Endometrium (tissue), 2 donors: ENCODE measurements around the gene NSF.
"Not testable (repeated sequence)": the region's sequence is repeated elsewhere in the genome, so short reads cannot be mapped to it uniquely, and the experiment has no call there.

ENCODE experiments used
- FAIRE-seq: peaks from 2 replicates; lab custom pipeline; 2012; peaks lifted over from hg19 to GRCh38; lab: Jason Lieb, UNC
- donor health status: control.
- donor health status: control.

NSF gene

DNA sequence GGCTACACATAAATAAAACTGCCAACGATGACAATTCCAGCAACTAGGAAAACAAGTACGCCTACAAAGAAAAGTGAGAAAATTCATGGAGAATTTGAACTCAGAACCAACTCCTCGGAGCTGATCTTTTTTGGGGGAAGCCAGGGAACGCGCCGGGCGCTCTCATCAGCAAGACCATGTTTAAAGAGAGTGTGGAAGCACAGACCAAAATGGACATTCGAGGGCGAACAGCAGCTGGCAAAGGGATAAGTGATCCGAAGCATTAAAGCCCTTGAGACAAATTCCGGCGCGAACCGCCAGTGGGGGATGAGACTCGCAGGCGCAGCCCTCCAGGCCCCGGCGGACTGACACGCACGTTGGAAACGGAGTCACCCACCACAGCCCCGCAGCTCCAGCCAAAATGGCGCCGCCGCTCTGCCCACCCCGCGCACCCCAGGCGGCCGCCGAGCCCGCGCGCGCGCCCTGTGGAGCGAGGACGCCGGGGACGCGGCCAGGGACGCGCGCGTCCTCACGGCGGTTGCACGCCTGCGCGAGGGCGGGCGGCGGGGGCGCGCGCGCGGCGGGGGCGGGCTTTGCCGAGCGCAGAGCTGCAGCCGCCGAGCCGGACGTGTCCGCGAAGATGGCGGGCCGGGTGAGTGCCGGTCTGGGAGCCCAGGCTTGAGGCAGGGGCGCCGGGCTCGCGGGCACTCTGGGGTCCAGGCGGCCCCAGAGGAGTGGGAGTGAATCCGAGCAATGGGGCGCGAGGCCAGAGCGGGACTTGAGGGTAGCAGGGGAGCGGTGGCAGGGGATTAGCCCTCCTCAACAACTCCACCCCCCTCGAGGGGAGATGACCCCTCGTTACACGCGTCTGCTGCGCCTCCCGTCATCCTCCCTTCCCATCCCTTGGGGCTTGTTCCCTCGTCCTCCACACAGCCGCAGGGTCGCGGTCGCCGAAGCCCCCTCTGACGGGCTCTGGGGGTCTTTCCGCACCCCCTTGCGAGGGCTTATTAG lies at the start of gene NSF:
NSF (plus strand) TSS at position 513 of the 990 bp plus-strand sequence; CDS start at position 620, 107 bp downstream.
- not testable (repeated sequence) for FAIRE-seq

DNA sequence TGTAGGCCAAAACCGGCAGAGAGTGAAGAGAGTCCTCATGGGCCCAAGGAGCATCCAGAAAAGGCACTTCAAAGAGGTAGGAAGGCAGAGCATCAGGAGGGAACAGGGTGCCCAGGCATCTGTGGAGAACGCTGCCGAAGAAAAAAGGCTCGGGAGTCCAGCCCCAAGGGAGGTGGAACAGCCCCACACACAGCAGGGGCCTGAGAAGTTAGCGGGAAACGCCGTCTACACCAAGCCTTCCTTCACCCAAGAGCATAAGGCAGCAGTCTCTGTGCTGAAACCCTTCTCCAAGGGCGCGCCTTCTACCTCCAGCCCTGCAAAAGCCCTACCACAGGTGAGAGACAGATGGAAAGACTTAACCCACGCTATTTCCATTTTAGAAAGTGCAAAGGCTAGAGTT lies 41.9 kb upstream of the NSF start:
- not testable (repeated sequence) for FAIRE-seq

DNA sequence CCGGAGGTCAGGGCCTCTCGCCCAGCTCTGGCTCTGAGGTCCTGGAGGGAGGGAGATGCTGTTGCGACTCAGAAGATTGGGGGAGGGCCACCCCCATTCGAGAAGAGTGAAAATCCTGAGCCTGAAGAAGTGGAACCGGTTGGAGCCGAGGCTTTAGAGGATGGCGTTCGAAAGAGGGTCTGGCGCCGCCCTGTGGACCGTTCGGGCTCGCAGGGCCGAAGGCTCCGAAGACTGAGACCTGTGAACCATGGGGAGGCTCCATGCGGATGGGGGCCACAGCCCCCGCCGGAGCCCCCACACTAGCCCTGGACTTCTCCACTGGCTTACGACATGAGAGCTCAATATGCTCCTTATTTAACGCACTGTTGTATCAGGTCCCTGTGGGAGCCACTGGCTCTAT lies 31.3 kb upstream of the NSF start:
- not testable (repeated sequence) for FAIRE-seq

DNA sequence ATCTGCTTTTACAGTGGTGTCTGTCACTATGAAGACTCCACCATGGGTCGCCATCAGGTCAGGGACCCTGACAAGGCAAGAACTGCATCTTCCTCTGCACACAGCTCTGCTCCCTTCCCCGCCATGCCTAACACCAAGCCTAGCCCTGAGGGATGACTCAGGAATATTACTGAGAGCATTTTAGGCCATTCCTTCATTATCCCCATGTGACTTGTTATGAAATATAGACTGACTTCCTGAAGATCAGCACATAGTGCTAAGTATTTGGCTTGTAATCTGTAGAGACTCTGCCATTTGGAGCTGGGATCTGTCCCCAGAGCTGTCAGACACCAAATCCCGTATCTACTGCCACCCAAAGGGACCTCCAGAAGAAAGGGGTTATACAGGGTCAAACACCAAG lies 30.4 kb upstream of the NSF start:
- not testable (repeated sequence) for FAIRE-seq

DNA sequence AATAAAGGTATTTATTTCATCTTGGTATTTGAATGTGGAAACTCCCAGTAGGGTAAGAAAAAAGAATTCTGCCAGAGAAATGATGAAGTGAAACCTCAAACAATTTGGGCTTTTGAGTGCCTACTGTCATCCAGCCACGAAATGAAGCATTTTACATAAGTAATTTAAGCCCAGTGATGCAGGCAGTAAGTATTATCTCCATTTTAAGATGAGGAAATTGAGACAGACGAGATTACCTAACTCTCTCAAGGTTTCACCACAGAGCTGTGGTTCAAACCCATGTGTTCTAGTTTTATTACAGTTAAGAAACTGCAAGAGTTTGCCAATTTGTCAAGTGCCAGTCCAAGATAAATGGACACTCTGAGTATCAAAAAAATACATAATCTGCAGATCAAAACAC lies 24.2 kb upstream of the NSF start:
- FAIRE-seq: not testable (repeated sequence)

DNA sequence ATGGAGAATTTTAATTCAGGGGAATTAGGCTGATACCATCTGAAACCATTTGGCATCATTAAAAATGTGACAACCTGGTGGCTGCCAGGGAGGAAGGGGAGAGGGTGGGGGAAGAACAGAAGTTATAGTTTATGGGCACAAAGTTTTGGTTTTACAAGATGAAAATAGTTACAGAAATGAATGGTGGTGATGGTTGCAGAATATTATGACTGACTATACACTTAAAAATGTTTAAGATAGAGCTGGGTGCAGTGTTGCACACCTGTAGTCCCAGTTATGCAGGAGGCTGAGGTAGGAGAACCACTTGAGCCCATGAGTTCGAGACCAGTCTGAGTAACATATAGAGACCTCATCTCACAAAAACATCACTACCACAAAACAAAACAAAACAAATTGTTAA lies 23.5 kb upstream of the NSF start:
- not testable (repeated sequence) for FAIRE-seq

DNA sequence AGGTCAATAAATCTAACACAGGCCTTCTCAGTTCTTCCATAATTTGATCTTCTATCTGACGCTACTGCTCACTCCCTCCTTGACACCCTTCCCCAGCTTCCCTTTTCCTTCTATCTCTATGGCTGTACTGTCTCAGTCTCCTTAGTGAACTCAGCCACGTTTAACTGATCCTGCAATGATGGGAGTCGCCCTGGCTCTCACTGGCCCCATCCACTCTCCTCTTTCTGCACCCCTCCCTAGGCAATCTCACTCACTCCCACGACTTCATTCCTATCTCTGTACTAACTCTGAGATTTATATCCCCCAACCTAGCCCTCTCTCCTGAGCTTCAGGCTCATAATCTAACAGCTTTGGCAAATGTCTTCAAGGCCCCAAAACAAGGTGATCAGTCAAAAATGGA lies 18.7 kb upstream of the NSF start:
- not testable (repeated sequence) for FAIRE-seq

DNA sequence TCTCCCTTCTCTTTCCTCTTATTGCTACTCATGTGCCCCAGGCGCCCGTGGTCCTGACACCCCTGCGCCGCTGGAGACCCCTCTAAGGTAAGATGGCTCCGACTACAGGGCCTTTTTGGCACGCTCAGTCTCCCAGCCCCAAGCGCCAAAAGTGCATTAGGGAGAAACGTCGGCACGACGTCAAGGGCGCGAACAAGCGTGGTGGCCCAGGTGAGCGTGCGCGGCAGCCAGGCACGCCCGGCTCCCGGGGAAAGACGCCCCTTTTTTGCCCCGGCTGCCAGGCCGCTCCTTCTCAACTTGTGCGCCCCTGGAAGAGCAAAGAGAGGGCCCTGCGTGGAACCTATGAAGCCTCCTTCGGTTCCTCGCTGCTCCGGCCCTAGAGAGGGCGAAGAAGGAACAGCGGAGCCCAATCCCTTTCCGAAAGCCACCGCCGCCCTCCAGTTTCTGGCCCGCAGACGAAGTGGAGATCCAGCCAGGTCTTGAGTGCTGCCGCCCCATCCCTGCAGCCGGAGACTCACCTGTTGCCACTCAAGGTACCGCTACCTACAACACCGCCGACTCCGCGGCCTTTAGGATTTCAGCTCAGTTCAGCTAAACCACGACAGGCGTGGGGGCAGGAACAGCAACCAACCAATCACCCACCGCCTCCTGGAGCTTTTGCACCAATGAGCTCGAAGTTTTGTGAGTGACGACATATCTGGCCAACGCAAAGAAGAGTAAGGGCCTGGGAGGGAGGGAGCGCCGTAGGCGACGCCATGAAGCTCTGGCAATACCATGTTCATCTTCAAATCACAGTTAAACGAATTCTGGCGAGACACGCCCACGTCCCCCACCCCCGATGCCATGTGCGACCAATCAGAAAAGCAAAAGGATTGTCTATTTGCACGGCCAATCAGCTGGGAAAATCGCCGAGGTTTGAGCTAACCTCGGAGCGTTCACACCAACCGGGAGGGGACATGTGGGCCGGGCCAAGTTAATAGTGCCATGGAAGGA lies 11.1 kb upstream of the NSF start, which contains the start of gene ARL17A:
ARL17A (minus strand) TSS at position 609 of the 993 bp plus-strand sequence. CDS start 3,369 bp downstream, outside the sequence.
- peak; percentile 100 for FAIRE-seq

DNA sequence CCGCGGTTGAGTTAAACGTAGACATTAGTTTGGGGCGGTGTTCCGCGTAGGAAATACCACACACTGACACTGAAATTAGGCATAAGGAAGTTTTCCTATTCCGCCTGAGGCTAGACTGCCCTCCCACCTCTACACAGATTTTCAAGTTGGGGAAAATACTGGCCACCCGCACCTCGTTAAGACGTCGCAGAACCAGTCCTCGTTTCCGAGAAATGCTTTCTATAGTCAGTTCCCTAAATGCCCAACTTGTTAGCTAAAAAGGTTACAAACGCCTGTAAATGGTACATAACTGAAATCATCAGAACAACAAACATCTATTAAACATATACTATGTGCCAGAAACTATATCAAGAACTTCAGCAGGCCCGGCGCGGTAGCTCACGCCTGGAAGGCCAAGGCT lies 10.4 kb upstream of the NSF start:
- FAIRE-seq: peak; percentile 15

DNA sequence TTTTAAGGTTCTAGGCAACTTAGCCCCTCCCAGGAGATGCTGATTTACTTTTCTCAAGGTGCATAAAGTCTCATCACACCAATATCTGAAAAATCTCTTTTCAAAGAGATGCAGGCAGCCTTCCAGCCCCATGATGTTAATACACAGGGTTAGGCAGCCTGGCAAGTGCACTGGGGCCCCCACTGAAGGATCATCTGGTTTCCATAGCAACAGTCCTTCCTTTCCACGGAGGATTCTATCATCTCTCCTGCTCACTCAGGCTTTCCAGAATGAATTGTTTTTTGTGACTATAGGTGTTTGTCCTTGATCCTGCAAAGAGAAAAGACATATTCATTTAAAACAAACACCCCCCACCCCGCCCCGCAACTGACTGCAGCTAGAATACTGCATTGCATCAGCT lies 5.0 kb upstream of the NSF start:
- not testable (repeated sequence) for FAIRE-seq

DNA sequence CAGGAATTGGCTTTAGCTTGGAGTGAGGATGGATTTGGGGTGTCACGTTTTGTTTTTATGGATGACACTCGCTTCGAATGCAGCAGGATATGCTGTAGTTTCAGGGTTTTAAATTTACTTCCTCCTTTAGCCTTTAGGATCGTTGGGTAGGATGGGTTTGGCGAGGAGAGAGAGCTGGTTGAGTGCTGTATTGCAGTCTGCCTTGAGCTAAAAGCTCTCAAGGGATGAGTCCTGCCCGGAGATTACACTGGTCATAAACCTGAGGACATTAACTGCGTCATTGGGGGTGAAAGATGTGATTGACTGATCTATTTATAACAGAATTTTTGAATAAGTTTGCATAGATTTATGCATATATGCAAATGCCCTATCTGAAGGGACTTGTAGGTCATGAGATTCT lies 863 bp downstream of the NSF start:
- not testable (repeated sequence) for FAIRE-seq

DNA sequence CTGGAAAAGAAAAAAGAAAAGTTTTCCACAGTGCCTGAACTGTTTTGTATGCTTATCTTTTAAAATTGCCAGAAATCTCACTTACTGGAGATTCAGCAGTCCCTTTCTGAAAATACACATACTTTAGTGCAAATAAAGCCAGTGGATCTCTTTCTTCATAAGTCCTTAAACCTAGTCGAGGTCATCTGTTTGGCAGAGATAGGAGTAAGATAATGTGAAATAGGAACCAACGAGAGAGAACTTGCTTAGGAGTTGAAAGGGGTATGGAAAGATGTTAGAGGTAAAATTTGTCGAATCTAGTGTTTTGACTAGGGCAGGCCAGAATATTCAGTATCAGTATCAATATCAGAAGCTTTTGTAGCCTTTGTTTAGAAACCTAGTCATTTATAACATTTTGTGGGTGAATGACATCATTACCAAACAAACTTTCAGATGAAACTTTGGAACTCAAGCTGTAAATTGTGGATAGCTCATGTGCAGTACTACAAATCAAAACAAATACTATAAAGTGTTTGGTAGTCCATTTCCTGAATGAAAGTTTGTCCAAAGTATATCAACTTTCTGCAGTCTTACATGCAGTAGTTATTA lies 8.0 kb downstream of the NSF start:
- peak; percentile 85 for FAIRE-seq

DNA sequence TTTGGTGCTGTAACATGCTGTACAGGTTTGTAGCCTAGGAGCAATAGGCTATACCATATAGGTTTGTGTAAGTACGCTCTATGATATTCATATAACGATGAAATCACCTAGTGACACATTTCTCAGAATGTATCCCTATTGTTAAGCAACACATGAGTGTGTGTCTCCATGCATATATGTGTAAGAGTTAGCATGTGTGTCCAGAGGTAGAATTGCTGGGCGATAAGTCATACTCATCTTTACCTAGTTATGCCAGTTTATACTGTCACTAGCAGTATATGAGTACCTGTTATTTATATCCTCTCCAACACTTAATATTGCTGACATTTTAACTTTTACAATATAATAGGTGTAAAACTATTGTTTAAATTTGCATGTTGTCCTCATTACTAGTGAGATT lies 10.3 kb downstream of the NSF start:
- not testable (repeated sequence) for FAIRE-seq

DNA sequence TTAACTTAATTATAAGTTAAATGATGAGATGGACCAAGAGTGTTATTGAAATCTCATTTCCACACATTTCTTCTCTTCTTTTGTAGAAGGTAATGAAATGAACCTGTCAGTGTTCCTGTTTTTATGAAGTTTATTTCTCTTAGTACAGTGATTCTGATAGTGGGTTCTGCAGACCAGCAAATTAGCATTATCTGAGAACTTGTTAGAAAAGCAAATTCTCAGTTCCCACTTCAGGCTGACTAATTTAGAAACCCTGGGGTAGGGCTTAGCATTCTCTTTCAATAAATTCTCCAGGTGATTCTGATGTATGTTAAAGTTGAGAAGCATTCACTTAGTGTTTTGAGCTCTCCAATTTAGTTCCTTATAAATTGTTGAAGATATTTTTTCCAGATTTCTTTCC lies 12.7 kb downstream of the NSF start:
- FAIRE-seq: not testable (repeated sequence)

DNA sequence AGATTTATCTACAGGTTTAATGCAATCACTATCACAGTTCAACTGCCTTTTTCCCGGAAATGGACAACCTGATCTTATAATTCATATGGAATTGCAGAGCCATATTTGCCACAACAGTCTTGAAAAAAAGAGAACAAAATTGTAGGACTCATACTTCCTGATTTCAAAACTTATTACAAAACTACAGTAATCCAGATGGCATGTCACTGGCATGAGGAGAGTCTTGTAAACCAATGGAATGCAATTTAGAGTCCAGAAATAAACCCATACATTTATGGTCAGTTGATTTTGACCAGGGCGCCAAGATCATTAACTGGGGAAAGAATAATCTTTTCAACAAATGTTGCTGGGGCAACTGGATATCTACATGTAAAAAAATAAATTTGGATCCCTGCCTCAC lies 20.8 kb downstream of the NSF start:
- peak; percentile 85 for FAIRE-seq

DNA sequence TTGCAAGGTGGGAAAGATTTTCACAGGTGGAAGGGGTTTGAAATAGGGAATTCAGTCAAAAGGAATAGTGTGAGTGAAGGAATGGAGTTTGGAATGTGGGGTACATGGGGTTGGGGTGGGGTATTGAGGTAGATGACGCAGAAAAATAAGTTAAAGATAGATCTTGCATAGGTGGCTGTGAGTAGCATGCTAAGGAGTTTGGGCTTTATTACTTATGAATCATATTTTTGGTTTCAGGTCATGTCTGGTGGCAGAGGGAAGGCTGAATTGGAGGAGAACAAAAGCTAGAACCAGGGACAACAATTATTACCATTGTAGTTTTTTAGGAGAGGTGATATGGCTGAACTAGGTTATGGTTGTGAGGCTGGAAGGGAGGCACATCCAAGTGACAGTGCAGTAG lies 23.4 kb downstream of the NSF start:
- not testable (repeated sequence) for FAIRE-seq

DNA sequence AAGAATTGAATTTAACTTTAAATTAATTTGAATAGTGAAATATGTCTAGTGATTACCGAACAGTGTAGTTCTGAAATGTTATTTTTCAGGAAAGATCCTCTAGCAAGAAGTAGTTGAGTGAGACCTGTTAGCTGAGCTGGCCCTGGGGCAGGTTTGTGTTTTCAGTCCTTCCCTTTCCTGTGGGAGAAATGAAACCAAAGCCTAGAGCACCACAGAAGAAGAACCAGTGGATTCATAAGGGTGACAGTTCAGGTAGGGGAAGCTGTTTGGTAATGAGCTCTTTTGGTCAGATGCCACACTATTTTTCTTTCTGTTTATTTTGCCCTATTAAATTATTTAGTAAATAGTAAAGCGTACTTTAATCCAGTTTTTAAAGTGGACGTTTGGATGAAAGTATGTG lies 26.7 kb downstream of the NSF start:
- not testable (repeated sequence) for FAIRE-seq

DNA sequence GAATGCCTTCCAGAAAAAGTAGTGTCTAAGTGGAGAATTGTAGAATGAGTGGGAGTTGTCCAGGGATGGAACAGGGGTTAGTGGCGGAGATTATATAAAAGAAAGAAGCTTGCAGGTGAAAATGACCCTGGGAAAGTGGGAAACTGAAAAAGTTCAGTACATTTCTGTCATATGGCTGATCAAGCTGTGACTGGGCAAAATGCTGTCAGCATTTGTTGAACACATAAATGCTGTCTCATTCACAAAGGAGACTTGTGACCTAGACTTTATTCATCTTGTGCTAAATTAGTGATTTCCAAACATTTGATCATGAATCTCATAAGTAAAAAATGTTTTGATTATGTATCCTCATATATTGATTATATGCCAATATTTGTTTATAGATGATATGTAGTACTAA lies 28.5 kb downstream of the NSF start:
- FAIRE-seq: not testable (repeated sequence)

DNA sequence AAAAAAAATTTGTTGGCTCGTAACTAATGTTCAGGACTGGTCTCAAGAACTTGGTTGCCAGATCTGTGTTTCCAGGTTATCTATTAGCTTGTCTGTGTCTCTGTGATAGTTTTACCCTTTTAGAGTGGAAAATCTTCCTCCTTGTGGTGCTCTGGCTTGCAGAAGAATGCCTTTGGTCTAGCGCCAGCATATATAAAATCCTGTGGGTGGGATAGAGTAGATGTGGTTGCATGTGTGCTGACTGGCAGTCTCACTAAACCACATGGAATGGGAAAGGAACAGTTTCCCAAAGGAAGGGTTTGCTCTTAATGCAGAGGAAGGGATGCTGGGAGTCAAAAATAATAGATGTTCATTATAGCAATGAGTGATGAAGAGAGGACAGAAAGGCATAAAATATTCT lies 33.3 kb downstream of the NSF start:
- FAIRE-seq: not testable (repeated sequence)

DNA sequence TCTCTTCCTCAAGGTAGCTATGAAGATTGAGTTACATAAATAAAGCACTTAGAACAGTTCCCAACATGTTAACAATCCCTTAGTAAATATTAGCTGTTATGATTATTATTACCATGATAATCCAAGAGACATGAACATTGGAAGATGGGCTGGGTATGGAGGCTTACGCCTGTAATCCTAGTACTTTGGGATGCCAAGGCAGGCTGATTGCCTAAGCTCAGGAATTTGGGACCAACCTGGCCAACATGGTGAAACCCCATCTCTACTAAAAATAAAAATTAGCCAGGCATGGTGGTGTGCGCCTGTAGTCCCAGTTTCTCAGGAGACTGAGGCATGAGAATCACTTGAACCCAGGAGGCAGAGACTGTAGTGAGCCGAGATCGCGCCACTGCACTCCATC lies 34.3 kb downstream of the NSF start:
- FAIRE-seq: not testable (repeated sequence)

DNA sequence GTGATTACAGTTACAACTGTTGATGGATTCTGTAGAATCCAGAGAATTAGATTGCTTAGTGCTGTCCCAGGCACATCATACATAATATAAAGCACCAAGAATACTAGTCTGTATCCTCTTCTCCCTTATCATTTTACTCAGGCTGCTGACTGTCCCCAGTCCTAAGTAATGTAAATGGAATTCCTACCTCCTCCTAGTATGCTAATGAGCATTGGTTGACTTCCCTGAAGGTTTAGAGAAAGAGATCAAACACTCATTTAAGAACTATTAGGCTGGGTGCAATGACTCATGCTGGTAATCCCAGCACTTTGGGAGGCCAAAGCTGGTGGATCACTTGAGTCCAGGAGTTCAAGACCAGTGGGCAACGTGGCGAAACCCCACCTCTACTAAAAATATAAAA lies 37.0 kb downstream of the NSF start:
- not testable (repeated sequence) for FAIRE-seq
